ENCODE measurements around the gene PIGU. TPM values are rescaled to one million over a fixed set of nuclear protein-coding genes. Genes with fewer than 3 reads are reported as not detected.

PIGU gene
- polyA plus RNA-seq, 1 of the 3 experiments (the other 2 are of a cell fraction) = 40.3 TPM

DNA sequence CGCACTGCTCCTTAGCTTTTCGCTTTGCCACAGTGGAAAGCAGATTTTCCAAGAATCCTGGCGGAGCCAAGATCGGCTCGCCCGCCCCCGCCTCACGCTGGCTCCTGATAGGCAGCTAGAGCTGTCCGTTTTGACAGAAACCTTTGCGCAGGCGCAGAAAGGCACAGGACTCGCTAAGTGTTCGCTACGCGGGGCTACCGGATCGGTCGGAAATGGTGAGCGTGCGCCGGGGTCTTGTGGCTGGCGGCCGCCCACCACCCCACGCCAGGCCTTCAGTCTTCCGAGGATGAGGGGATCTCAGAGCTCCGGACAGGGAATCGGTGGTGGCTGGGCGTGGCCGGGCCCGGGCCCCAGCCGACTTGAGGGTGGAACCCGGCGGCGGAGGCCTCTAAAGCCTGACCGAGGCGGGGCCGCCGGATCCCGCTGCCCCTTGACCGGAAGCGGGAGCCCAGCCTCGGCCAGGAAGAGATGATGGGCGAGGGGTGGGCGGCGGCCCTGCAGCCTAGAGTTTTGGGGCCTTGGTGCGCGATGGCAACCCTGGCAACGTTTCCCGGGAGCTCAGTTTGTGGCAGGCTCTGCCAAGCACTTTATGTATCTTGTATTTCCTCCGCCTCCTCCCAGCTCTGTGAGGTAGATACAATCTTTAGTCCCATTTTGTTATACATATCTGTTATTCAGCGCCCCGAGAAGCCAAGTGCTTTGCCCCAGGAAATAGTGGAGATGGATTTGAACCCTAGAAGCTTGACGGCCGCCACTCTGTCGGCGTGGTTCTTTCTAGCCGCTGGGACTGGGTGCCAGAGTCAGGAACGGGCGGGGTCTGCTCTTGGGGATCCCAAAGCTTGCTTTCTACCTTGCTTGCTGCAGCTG is 160.4 kb downstream of the PIGU start, which contains the start of gene DYNLRB1 (continued):
- TF ChIP-seq TAF1 (IDR thresholded peaks at IDR 0.05; ENCODE audit: borderline replicate concordance, low read depth, low read length) = peak; percentile 64
- TF ChIP-seq, protein P1, sequence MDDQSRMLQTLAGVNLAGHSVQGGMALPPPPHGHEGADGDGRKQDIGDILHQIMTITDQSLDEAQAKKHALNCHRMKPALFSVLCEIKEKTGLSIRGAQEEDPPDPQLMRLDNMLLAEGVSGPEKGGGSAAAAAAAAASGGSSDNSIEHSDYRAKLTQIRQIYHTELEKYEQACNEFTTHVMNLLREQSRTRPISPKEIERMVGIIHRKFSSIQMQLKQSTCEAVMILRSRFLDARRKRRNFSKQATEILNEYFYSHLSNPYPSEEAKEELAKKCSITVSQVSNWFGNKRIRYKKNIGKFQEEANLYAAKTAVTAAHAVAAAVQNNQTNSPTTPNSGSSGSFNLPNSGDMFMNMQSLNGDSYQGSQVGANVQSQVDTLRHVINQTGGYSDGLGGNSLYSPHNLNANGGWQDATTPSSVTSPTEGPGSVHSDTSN (IDR thresholded peaks at IDR 0.05) = peak; percentile 99
- TF ChIP-seq CHD2 (IDR thresholded peaks at IDR 0.05; ENCODE audit: low read length, partially characterized antibody) = peak; percentile 21
- peak; percentile 70 for TF ChIP-seq NRF1 (IDR thresholded peaks at IDR 0.05; ENCODE audit: low read depth, low read length)
- no peak for TF ChIP-seq RCOR1 (IDR thresholded peaks at IDR 0.05; ENCODE audit: low read length)
- TF ChIP-seq, protein P2, sequence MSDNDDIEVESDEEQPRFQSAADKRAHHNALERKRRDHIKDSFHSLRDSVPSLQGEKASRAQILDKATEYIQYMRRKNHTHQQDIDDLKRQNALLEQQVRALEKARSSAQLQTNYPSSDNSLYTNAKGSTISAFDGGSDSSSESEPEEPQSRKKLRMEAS (IDR thresholded peaks at IDR 0.05; ENCODE audit: low read depth) = 0 out of 2 replicates have a peak, but pooled peaks have one; percentile 41

DNA sequence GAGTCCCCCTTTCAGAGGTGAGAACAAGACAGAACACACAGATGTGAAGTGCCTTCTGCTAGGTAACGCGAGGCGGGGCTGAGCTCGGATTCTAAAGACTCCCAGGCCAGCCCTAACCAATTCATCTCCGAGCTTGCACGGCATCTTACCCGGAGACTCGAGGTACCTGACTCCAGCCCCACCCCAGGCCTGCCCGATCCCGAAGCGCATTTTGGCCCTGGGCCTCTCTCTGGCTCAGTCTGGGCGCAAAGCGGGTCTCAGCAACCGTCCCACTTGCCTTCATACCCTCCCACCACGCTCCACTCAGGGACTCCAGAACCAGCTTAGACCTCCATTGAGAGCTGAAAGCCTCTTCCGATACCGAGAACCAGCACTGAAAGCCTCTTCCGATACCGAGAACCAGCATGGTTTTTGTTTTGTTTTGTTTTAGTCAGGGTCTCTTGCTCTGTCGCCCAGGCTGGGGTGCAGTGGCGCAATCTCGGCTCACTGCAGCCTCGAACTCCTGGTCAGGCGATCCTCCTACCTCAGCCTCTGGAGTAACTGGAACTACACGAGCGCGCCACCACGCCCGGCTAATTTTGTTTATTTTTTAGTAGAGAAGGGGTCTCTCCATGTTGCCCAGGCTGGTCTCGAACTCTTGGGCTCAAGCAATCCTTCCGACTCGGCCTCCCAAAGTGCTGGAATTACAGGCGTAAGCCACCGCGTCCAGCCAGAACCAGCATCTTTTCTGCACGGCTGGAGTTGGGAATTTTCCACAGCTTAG is 161.2 kb downstream of the PIGU start:
- peaks cover 19% of the 10 kb centered on the region; the same call in 1 of the 2 replicates for H4K20me1 ChIP-seq (ENCODE audit: insufficient read depth)
- peak overlapping the region; percentile 92 for H3K9ac ChIP-seq
- DNase-seq = peak; percentile 69
- peak overlapping the region; percentile 73 to 92 for H3K4me3 ChIP-seq (ENCODE audit: low read depth in 2 of 2, low read length in 1 of 2)
- peak overlapping the region; percentile 43 for H2AFZ ChIP-seq (ENCODE audit: low read depth)
- peaks cover 28 to 33% of the 10 kb centered on the region in 2 experiments for H3K36me3 ChIP-seq (replicated peaks in 1 of 2; ENCODE audit: control insufficient read depth in 1 of 2, insufficient read depth in 2 of 2, low read length in 1 of 2)
- 6% methylated on average over 29 of the region's 36 CpGs for WGBS (ENCODE audit: low lambda C conversion rate)
- ChIA-PET POLR2A (interaction anchor here (0.7 to 1.6 kb wide), 5 partner anchors 44 to 214 kb away, joined by 3 to 14 read pairs (median 4); partner anchors contain the start of gene ITCH), CTCF (interaction anchor here (0.7 to 6.3 kb wide), 6 partner anchors 23 to 330 kb away, joined by 3 to 69 read pairs (median 4); partner anchors contain the start of gene TP53INP2)
- H3K27me3 ChIP-seq (ENCODE audit: insufficient read depth) = no peaks in the 10 kb centered on the region
- H3K9me2 ChIP-seq = no peaks in the 10 kb centered on the region
- peaks cover 42% of the 10 kb centered on the region for H3K79me2 ChIP-seq (ENCODE audit: insufficient read depth)
- H3K27ac ChIP-seq (ENCODE audit: low read depth in 2 of 2, low read length in 1 of 2) = peak overlapping the region; percentile 92
- H3F3A ChIP-seq (replicated peaks; ENCODE audit: insufficient read depth) = peaks cover 18% of the 10 kb centered on the region
- peak overlapping the region; percentile 93 for H3K4me2 ChIP-seq
- peaks cover 0 to 9% of the 10 kb centered on the region in 2 experiments; a peak in 2 of 4 replicates for H3K4me1 ChIP-seq (ENCODE audit: control insufficient read depth in 1 of 2, insufficient read depth in 2 of 2, low read depth in 1 of 2, low read length in 1 of 2)
- no peaks in the 10 kb centered on the region for H3K9me3 ChIP-seq
- no peak for TF ChIP-seq TCF12 (IDR thresholded peaks at IDR 0.05)
- TF ChIP-seq, protein P3, sequence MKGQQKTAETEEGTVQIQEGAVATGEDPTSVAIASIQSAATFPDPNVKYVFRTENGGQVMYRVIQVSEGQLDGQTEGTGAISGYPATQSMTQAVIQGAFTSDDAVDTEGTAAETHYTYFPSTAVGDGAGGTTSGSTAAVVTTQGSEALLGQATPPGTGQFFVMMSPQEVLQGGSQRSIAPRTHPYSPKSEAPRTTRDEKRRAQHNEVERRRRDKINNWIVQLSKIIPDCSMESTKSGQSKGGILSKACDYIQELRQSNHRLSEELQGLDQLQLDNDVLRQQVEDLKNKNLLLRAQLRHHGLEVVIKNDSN (IDR thresholded peaks at IDR 0.05; ENCODE audit: borderline replicate concordance, low read depth) = no peak
- TF ChIP-seq YY1 (IDR thresholded peaks at IDR 0.05; ENCODE audit: low read depth) = 0 out of 2 replicates have a peak, but pooled peaks have one; percentile 11
- TF ChIP-seq, protein P4, sequence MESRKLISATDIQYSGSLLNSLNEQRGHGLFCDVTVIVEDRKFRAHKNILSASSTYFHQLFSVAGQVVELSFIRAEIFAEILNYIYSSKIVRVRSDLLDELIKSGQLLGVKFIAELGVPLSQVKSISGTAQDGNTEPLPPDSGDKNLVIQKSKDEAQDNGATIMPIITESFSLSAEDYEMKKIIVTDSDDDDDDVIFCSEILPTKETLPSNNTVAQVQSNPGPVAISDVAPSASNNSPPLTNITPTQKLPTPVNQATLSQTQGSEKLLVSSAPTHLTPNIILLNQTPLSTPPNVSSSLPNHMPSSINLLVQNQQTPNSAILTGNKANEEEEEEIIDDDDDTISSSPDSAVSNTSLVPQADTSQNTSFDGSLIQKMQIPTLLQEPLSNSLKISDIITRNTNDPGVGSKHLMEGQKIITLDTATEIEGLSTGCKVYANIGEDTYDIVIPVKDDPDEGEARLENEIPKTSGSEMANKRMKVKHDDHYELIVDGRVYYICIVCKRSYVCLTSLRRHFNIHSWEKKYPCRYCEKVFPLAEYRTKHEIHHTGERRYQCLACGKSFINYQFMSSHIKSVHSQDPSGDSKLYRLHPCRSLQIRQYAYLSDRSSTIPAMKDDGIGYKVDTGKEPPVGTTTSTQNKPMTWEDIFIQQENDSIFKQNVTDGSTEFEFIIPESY (IDR thresholded peaks at IDR 0.05; ENCODE audit: borderline replicate concordance, low read depth) = no peak
- TF ChIP-seq EP300 (IDR thresholded peaks at IDR 0.05; ENCODE audit: borderline replicate concordance in 1 of 2, low read depth in 1 of 2, low read length in 1 of 2) = no peak
- no peak for TF ChIP-seq GABPA (IDR thresholded peaks at IDR 0.05; ENCODE audit: low read depth)
- TF ChIP-seq GATA2 (CRISPR knock-in tag; IDR thresholded peaks at IDR 0.05) = no peak; the same call in 1 of the 2 replicates
- TF ChIP-seq SMC3 (IDR thresholded peaks at IDR 0.05; ENCODE audit: low read depth, low read length) = no peak
- no peak for TF ChIP-seq RFX5 (IDR thresholded peaks at IDR 0.05; ENCODE audit: low read length)
- TF ChIP-seq RXRA (IDR thresholded peaks at IDR 0.05; ENCODE audit: borderline replicate concordance, low read depth) = no peak
- TF ChIP-seq JUND (IDR thresholded peaks at IDR 0.05) = no peak
- TF ChIP-seq, protein P5, sequence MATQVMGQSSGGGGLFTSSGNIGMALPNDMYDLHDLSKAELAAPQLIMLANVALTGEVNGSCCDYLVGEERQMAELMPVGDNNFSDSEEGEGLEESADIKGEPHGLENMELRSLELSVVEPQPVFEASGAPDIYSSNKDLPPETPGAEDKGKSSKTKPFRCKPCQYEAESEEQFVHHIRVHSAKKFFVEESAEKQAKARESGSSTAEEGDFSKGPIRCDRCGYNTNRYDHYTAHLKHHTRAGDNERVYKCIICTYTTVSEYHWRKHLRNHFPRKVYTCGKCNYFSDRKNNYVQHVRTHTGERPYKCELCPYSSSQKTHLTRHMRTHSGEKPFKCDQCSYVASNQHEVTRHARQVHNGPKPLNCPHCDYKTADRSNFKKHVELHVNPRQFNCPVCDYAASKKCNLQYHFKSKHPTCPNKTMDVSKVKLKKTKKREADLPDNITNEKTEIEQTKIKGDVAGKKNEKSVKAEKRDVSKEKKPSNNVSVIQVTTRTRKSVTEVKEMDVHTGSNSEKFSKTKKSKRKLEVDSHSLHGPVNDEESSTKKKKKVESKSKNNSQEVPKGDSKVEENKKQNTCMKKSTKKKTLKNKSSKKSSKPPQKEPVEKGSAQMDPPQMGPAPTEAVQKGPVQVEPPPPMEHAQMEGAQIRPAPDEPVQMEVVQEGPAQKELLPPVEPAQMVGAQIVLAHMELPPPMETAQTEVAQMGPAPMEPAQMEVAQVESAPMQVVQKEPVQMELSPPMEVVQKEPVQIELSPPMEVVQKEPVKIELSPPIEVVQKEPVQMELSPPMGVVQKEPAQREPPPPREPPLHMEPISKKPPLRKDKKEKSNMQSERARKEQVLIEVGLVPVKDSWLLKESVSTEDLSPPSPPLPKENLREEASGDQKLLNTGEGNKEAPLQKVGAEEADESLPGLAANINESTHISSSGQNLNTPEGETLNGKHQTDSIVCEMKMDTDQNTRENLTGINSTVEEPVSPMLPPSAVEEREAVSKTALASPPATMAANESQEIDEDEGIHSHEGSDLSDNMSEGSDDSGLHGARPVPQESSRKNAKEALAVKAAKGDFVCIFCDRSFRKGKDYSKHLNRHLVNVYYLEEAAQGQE (IDR thresholded peaks at IDR 0.05; ENCODE audit: low read depth, low read length) = no peak
- no peak for TF ChIP-seq POLR2AphosphoS5 (IDR thresholded peaks at IDR 0.05; ENCODE audit: low read depth, low read length)
- no peak for TF ChIP-seq NRF1 (IDR thresholded peaks at IDR 0.05; ENCODE audit: low read depth, low read length)
- TF ChIP-seq ELF1 (IDR thresholded peaks at IDR 0.05) = no peak
- TF ChIP-seq CHD2 (IDR thresholded peaks at IDR 0.05; ENCODE audit: low read length, partially characterized antibody) = peak; percentile 20
